WERI-Rb-1 (cell line): ENCODE data around the gene EIF6.
"Not testable (repeated sequence)": the region's sequence is repeated elsewhere in the genome, so short reads cannot be mapped to it uniquely, and the experiment has no call there.

Experiments
- DNase-seq: peaks from one replicate; pipeline ENCODE4 v3.0.0-alpha.2; 2020
- H3K27ac ChIP-seq: fragments of 250-450 bp; sonication (Bioruptor Pico); 2 replicates; pipeline ENCODE4 v1.5.1; 2020; ENCODE audit warnings: mild to moderate bottlenecking, moderate library complexity
- H3K27me3 ChIP-seq: fragments of 250-450 bp; sonication (Bioruptor Pico); 2 replicates; pipeline ENCODE4 v1.5.1; 2021; ENCODE audit warnings: mild to moderate bottlenecking, low read depth, moderate library complexity; ENCODE audit not compliant: insufficient read depth, severe bottlenecking
- H3K36me3 ChIP-seq: fragments of 250-450 bp; sonication (Bioruptor Pico); 2 replicates; pipeline ENCODE4 v1.5.1; 2020; ENCODE audit warnings: mild to moderate bottlenecking, moderate library complexity
- H3K4me3 ChIP-seq: 2 replicates; pipeline ENCODE4 v1.5.1; 2011; ENCODE audit warnings: low read depth, mild to moderate bottlenecking, control low read depth, low read length
- H3K9me3 ChIP-seq: fragments of 250-450 bp; sonication (Bioruptor Pico); 2 replicates; pipeline ENCODE4 v1.5.1; 2021; ENCODE audit warnings: mild to moderate bottlenecking, moderate library complexity; ENCODE audit not compliant: severe bottlenecking
- CTCF ChIP-seq: IDR thresholded peaks from 2 replicates; pipeline ENCODE4 v1.5.1; 2011; ENCODE audit warnings: low read depth, mild to moderate bottlenecking, control low read depth, inconsistent platforms, low read length

Gene EIF6

DNA sequence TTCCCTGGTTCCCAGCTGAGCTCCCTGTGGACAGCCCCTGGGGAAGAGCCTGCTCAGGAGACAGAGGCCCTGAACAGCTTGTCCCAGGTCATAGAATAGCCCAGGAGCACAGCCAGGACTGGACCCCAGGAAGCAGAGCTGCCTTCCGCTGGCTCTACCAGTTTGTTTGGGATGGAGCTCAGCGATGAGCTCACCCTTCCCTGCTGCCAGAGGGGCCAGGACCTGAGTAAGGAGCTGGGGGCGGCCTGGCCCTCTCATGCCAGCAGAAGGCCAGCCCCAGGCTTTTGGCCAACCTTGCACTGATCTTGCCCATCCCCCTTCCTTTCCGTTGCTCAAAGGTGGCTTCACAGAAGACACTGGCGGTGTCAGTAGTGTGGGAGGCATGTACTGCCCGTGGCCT lies 24.1 kb downstream of the EIF6 start:
- Histone ChIP-seq H3K36me3 (peaks cover 20% of the 10 kb centered on the region), H3K27me3 (no peaks in the 10 kb centered on the region), H3K4me3 (no peak overlapping the region), H3K9me3 (no peaks in the 10 kb centered on the region), H3K27ac (no peak overlapping the region)
- TF ChIP-seq CTCF, result no peak
- DNase-seq, result no peak

DNA sequence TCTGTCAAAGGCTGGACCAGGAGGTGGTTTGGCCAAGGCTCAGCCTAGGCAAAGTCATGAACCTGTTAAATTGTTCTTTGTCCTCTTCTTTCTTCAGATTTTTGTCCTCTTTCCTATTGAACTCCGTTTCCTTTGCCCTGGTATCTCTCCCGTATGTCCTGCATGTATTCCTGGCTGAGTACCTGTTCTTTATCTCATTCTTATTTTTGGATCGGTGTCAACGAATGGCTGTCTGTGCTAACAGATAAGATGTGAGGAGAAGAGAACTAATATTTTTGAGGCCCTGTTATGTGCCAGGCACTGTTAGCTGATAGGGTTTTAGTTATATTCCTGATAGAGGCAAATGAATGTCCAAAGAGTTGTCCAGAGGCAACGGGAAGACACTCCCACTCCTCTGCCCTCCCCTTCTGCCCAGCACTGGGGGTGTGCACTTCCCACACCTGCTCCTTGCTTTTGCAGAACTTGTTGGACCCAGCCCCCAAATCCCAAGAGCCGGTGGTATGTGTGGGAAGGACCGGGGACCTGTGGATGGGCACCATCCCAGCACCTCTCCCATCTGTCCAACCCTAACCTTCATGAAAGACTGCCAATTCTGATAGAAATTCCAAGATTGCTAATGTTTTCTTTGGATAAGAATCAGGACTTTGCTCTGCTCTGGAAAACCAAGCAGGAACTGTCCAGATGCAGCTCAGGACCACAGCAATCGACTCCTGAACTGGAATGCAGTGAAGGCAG lies 27.2 kb downstream of the EIF6 start:
- no peak for DNase-seq
- TF ChIP-seq CTCF, result no peak
- Histone ChIP-seq H3K27me3 (no peaks in the 10 kb centered on the region), H3K36me3 (peaks cover 38% of the 10 kb centered on the region), H3K4me3 (no peak overlapping the region), H3K27ac (no peak overlapping the region), H3K9me3 (no peaks in the 10 kb centered on the region)

GRCh38 chr20:35254448-35254999 lies 30.0 kb downstream of the EIF6 start:
- TF ChIP-seq CTCF, result no peak
- no peaks in the 10 kb centered on the region for H3K27me3 ChIP-seq
- DNase-seq, result no peak
- H3K4me3 ChIP-seq, result no peak overlapping the region
- H3K9me3 ChIP-seq, result no peaks in the 10 kb centered on the region
- H3K36me3 ChIP-seq, result peaks cover 53% of the 10 kb centered on the region
- H3K27ac ChIP-seq, result no peak overlapping the region

DNA sequence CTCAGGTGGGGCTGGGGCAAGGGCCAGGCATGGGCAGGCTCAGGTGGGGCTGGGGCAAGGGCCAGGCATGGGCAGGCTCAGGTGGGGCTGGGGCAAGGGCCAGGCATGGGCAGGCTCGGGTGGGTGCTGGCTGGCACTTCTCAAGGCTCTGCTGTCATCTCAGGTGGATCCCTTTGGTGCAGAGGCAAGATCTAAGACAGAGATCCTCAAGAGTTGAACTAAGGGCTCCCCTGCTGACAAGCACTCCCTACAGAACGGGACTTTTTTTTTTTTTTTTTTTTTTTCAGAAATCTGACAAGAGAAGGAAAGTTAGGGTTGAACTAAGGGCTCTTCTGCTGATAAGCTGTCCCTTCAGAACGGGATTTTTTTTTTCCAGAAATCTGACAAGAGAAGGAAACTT lies 31.6 kb downstream of the EIF6 start:
- Histone ChIP-seq H3K4me3 (no peak overlapping the region), H3K36me3 (peaks cover 58% of the 10 kb centered on the region), H3K9me3 (no peaks in the 10 kb centered on the region), H3K27ac (no peak overlapping the region), H3K27me3 (no peaks in the 10 kb centered on the region)
- DNase-seq, result no peak
- TF ChIP-seq CTCF, result no peak

DNA sequence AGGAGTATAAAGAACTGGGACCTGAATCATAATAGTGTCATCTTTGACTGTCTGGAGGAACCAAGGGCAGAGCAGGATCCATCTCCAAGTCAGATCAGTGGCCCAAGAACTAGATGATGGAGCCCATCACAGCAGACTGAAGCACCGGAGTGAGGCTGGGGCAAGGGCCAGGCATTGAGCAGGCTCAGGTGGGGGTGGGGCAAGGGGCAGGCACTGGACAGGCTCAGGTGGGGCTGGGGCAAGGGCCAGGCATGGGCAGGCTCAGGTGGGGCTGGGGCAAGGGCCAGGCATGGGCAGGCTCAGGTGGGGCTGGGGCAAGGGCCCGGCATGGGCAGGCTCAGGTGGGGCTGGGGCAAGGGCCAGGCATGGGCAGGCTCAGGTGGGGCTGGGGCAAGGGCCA lies 32.0 kb downstream of the EIF6 start:
- not testable (repeated sequence) for H3K4me3 ChIP-seq, H3K27me3 ChIP-seq, H3K27ac ChIP-seq, H3K9me3 ChIP-seq, DNase-seq
- peaks cover 59% of the 10 kb centered on the region for H3K36me3 ChIP-seq

- H3K36me3 ChIP-seq, result peaks cover 59% of the 10 kb centered on the region
- no peak overlapping the region for H3K4me3 ChIP-seq
- H3K9me3 ChIP-seq, result no peaks in the 10 kb centered on the region
- no peak for DNase-seq
- no peaks in the 10 kb centered on the region for H3K27me3 ChIP-seq
- no peak for TF ChIP-seq CTCF
- no peak overlapping the region for H3K27ac ChIP-seq
Measured at GRCh38 chr20:35252037-35252461, 32.5 kb downstream of the EIF6 start.
